Stimulated activated CD8-positive, alpha-beta memory T cell treated with anti-CD3 and anti-CD28 coated beads, Interleukin-7, amount 100 ng/mL, for 1 hour (primary cell): Measurements from ENCODE around the gene PLAGL1.
"Not testable (repeated sequence)": the region's sequence is repeated elsewhere in the genome, so short reads cannot be mapped to it uniquely, and the experiment has no call there.

Source experiments
- DNase-seq, 2 donors: peaks; one replicate each; pipeline ENCODE4 v3.0.0-alpha.2; 2020; ENCODE audit warnings: low read depth in 2 of 2

Gene PLAGL1, protein sequence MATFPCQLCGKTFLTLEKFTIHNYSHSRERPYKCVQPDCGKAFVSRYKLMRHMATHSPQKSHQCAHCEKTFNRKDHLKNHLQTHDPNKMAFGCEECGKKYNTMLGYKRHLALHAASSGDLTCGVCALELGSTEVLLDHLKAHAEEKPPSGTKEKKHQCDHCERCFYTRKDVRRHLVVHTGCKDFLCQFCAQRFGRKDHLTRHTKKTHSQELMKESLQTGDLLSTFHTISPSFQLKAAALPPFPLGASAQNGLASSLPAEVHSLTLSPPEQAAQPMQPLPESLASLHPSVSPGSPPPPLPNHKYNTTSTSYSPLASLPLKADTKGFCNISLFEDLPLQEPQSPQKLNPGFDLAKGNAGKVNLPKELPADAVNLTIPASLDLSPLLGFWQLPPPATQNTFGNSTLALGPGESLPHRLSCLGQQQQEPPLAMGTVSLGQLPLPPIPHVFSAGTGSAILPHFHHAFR

DNA sequence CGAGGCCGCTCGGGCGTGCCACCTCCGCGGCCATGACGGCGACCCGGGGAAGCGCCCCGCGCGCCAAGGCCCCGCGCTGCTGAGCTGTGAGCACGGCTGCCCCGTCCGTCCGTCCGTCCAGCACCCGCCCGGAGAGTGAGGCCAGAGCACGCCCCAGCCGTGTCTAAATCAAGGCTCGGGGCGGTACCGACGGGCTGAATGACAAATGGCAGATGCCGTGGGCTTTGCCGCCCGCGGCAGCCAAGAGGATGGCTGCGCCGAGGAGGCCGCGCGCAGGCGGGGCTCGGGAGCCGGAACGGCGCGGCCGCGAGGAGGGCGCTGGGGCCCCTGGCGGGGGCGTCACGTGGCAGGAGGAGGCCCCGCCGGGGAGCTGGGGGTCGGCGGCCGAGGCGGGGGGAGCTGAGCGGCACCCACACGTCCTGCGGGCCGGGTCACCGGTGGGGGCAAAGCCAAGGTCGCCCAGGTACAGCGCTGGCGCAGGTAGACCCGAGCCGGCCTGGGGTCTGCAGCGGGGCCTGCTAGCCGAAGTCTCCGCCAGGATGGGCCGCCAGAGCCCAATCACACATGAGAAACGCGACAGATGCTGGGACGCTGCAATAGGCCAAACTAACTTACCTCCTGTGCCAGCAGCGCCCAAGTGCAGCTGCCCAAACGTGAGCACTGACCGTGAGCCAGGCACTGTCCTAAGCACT is at the start of gene PLAGL1:
Gene PLAGL1, minus strand, starts transcription at position 140 of the 692 bp plus-strand sequence. CDS start 60,123 bp downstream, outside the sequence.
- DNase-seq: no peak

DNA sequence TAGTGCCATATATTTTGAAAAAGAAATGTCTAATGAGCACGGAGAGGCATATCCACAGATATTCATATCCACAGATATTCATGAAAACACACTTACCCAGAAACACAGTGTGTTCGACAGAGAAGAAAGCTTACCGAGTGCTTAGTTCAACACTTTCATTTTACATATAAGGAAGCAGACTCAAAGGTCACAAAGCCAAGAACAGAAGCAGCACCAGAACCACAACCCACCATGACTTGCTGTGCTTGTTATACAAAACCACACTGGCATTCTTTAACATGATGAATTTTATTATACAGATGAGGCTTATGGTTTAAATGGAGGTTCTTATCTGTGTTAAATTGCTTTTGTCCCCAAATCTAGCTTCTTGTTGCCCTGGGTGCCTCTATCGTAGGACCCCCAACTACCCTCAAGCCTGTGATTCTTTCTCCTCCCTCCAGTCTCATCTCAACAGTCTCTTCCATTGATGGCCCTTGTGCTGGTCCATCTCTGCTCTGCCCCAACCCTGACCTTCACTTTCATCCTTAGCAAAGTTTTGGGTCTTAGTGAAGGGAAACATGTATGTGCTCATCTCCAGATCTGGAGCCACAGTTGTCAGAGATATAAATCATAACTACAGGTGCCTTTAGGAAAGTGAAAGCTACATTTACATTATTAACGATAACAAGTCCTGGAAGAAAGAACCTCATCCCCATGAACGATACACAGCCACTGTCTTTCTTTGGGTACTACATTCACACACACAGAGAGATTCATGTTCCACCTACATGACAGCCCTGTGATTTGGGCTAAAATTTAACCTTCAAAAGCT is 47.3 kb upstream of the PLAGL1 start:
- DNase-seq: peak in 1 of 2 donors; percentile 19

DNA sequence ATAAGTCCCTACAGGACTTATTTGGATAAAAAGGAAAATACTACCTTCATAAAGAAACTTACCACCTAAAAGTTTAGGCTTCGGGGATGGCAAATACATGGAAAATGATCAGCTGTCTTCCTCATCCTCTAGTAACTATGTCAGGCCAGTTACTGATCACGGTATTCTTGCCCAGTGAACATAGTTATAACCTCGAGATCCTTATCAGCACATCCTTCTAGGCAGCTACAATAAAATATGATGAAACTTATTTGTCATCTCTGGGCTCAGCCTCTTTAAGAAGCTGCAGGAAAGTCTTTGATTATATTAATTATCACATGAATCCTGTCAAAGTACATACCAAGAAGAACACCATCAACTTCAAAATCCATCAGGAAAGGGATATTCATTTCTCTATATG is 45.5 kb upstream of the PLAGL1 start:
- DNase-seq: no peak

DNA sequence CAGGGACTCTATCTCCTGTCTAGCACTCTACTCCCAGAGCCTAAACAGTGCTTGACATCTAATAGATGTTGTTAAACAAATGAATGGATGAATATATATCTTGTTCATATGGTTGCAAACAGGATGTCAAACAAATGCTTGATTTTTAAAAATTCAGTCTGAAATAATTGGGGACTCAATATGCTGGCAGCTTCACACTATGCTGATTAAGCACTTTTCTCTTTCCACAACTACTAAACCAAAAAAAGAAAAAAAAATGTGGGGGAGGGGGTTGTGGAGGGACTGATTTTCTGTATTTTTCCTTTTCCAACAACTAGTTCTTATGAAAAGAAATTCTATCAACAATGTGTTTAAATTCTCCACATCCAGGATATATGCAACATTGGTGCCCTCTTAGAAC is 44.4 kb upstream of the PLAGL1 start:
- DNase-seq: no peak

DNA sequence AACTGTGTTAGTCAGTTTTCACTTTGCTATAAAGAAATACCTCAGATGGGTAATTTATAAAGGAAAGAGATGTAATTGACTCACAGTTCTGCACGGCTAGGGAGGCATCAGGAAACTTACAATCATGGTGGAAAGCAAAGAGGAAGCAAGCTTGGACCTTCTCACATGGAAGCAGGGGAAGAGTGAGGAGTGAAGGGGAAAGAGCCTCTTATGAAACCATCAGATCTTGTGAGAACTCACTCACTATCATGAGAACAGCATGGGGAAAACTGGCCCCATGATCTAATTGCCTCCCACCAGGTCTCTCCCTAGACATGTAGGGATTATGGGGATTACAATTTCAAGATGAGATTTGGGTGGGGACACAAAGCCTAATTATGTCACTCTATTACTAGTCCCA is 41.3 kb upstream of the PLAGL1 start:
- no peak for DNase-seq

DNA sequence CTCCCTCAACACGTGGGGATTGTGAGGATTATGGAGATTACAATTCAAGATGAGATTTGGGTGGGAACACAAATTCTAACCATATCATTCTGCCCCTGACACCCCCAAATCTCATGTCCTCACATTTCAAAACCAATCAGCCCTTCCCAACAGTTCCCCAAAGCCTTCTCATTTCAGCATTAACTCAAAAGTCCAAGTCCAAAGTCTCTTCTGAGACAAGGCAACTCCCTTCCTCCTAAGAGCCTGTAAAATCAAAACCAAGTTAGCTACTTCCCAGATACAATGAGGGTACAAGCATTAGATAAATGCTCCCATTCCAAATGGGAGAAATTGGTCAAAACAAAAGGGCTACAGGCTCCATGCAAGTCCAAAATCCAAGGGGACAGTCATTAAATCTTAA is 39.6 kb upstream of the PLAGL1 start:
- no peak for DNase-seq

DNA sequence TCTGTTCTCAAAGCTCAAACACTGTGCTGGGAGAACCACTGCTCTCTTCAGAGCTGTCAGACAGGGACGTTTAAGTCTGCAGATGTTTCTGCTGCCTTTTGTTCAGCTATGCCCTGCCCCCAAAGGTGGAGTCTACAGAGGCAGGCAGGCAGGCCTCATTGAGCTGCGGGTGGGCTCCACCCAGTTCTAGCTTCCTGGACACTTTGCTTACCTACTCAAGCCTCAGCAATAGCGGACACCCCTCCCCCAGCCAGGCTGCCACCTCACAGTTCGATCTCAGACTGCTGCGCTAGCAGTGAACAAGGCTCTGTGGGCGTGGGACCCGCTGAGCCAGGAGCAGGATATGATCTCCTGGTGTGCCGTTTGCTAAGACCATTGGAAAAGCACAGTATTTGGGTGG is 38.6 kb upstream of the PLAGL1 start:
- not testable (repeated sequence) for DNase-seq

DNA sequence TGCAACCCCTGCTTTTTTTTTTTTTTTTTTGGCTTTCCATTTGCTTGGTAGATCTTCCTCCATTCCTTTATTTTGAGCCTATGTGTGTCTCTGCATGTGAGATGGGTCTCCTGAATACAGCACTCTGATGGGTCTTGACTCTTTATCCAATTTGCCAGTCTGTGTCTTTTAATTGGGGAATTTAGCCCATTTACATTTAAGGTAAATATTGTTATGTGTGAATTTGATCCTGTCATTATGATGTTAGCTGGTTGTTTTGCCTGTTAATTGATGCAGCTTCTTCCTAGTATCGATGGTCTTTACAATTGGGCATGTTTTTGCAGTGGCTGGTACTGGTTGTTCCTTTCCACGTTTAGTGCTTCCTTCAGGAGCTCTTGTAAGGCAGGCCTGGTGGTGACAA is 36.9 kb upstream of the PLAGL1 start:
- DNase-seq: not testable (repeated sequence)

DNA sequence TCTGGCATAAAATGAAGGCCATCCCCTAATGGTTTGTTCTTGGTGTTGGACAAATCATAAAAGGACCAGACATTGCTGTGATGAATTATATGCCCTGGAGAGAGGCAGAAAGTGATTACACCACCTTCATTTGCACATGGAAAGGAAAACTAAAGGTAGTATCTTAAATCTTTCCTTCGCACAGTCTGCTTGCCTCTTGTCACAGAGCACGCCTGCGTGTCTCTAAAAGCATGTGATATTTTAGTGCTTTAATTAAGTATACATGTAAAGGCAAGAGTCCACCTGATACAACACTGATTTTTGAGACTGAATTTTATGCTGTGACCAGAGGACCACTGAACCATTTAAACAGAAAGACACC is 28.8 kb upstream of the PLAGL1 start:
- no peak for DNase-seq

DNA sequence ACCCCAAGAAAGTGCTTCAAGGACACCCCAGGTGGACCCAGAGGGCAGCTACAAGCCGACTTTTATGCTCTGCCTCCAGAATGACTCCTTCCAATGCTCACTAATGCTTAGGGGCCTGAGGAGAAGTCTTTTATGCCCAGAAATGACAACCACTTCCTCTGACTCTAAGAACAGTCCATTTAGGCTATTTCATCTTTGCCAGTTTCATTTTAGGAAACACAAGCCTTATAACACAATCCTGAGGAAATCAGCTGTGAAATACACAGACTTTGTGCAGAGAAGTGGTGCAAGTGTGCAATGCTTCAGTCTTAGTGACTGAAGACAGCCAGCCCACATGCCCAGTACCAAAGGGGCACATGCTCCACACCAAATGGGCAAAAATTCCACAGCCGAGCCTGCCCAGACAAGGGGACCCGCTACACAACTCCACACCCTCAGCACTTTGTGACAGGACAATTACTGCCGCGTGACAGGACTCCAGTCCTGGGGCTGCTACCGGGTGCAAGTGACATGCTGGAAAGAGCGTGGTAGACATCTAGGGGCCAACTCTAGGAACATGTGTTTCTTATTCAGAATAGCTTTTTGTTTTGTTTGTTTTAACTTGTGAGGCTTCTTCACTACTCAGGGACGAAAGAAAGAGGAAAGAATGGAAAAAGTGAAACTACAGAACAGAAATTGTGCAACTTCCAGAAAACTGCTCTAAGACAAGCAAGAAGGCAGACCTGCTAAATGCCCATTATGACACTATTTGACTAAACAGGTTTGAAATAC is 28.2 kb upstream of the PLAGL1 start:
- no peak for DNase-seq

DNA sequence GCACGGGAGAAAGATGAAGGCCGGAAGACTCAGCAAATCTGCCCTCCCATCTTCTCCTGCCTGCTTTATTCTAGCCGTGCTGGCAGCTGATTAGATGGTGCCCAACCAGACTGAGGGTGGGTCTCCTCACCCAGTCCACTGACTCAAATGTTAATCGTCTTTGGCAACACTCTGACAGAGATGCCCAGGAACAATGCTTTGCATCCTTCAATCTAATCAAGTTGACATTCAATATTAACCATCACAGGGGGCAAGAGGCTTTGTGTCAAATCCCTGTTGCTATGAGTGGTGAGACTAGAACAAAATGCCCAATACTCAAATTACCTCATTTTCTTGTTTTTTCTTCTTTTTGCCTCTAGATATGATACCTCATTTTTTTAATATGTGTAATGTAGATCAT is 27.4 kb upstream of the PLAGL1 start:
- no peak for DNase-seq

DNA sequence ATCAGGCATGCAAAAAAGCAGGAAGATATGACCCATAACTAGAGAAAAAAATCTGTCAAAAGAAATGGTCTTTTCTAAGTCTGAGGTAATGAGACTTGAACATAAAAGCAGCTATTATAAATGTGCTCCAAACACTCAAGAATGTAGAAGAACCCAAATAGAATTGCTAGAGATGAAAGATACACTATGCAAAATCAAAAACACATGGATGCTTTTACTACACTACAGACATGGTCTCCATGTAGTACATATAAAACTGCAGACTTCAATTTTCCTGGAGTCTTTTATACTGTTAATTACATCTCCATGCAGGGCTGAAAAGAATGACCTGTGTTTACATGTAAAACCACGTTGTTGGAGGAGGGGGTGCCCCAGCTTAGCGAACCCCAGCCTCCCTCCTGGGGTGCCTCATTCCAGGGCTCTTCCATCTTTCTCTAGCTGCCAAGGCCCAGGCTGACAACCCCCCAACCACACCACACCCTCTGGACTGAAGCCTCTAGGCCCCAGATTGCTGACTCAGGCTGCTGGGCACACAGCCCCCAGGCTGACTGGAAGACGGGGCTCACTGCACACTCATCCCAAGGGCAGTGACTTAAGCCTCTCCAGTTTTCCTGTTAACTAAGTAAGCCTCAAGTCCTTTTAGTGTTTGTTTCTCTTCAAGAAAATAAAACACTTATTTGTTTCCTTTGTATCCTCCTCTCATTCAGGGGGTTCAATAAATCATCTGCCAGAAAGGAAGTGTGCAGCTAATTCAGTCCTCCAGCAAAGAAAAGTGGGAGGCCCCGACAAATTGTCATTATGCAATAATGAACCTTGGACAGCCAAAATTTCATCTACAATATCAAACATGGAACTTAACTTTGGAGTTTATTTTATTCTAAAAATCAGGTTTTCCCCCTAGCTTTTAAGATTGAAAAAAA is 26.0 kb upstream of the PLAGL1 start:
- no peak for DNase-seq

DNA sequence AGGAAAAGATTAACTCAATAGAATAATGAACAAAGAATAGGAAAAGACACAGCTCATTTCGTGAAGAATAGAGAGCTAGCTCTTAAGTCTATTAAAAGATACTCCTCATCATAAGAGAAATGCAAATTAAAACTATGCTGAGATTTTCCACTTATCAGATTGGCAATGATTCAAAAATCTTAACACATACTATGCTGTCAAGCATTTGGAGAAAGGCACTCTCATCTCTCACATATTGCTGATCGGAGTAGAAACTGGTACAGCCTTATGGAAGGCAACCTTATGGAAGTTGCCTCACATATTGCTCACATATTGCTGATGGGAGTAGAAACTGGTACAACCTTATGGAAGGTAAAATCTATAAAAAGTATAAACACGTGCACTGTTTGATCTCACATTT is 21.4 kb upstream of the PLAGL1 start:
- DNase-seq: no peak

DNA sequence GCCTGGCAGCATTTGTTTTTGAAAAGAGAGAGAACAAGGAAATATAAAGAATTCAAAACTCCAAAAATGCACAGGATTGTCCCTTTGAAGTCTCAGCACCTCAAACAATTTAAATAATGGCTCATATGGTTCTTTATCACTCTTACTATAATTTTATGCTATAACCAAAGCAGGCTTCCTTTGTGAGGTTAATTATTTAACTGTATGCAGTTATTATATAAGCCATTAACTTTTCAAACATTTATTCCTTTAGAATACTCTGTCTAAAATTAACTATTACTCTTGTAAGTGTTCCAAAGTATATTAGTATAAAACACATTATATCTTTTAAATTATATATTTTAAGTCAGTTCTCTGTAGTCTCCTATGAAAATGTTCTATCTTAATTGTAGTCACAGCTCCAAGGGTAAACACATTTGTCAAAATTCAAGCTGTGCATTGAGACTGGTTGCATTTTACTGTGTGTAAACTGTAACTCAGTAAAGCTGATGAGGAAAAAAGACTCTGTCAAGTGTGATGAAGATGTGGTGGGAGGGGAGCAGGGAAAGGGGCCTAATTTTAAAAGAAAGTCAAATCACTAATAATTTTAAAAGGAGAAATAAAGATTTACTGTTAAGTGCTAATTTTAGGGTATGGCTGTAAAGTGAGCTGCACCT is 20.0 kb upstream of the PLAGL1 start:
- DNase-seq: no peak

DNA sequence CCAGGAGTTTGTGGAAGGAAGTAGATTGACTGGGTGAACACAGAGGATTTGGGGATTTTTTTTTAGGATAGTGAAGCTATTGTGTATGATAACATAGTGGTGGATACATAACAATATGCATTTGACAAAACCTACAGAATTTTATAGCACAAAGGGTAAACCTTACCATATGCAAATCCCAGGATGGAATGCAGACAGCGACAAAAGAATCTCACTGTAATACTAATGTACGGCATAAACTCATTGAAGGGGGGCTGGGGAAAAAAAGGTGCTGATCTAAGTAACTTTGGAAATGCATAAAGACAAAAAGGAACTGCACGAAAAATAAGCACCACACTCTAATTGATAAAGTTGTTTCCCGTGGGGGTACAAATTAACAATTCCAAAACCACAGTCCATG is 15.2 kb upstream of the PLAGL1 start:
- DNase-seq: no peak

DNA sequence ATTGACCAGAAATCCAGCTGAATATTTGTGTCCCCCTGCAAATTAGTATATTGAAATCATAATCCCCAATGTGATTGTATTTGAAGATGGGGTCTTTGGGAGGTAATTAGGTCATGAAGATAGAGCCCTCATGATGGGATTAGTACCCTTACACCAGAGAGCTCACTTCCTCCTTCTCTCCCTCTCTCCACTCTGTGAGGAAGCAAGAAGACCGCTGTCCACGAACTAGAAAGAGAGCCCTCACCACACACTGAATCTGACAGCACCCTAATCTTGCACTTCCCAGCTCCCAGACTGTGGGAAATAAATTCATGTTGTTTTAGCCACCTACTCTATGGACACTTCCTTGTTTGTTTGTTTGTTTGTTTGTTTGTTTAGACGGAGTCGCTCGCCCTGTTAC is 11.9 kb upstream of the PLAGL1 start:
- no peak for DNase-seq

DNA sequence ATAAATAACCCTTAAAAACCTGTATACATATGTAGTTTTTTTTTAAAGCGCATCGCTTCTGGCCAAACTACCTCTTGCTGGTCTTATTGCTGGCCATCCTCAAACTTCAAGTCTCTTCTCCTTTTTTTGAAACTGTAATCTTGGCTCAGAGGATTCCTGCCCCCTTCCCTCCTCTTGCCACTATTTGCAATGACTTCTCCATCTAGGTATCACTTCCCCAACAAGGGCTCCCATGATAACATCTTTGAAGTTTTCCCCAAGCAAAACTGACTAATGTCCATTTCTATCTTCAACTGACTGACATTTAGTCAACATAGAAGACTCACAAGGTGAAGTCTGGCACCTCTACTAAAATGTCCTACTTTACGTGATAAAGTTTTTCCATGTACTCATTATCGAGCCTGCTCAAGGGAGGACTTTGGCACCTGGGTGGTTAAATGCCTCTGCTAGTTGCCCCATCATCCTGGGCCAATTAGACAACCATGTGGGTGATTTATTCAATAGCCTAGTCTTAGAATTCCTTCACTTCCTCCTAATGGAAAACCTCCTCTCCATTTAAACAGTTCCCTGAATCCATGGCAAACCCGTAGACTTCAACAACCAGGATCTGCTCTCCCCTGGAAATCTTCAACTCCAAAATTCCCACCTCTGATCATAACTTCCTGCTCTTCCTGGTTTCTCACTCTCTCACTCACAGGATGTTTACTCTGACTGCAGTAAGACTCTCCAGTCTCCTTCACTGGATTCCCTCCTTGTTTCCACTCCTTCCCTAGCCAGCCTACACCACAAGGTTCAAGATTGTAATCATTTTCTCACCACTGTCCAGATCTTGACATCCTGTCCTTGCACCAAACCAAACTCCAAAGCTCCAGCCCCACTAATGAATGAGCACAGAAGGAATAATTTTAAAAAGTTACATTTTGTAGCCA is 9.4 kb upstream of the PLAGL1 start:
- DNase-seq: no peak

DNA sequence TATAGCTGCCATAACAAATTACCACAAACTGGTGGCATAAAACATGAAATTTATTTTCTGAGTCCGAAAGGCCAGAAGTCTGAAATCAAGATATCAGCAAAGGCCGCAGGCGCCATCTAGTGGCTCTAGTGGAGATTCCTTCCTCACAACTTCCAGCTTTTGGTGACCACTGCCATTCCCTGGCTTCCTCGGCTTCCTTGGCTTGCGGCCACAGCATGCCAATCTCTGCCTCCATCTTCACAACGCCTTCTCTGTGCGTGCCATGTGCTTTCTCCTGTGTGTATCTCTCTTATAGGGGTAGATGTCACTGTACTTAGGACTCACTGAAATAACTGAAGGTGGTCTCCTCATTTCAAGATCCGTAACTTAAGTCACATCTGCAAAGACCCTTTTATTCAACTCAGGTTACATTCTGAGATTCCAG is 5.4 kb upstream of the PLAGL1 start:
- DNase-seq: peak in 1 of 2 donors; percentile 38

DNA sequence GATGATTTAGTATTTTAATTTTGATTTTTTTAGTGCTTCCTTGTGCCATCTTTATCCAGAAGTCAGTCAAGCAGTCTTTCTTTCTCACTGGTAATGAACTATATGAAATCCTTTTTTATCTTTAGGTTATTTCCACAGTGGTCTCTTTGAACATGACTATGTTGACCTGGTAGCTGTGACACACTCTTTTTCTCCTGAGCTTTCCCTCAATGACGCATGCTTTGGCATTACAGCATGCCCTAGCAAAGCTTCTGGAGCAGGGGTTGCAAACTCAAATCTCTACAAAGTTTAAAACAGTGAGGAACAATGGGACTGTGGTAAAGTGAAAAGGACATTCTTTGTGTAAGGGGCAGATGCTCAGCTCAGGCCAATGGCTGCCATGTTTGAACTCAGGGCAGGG is 4.5 kb upstream of the PLAGL1 start:
- DNase-seq: no peak
